Measurements from ENCODE around the gene CPA4.

CPA4 gene

DNA sequence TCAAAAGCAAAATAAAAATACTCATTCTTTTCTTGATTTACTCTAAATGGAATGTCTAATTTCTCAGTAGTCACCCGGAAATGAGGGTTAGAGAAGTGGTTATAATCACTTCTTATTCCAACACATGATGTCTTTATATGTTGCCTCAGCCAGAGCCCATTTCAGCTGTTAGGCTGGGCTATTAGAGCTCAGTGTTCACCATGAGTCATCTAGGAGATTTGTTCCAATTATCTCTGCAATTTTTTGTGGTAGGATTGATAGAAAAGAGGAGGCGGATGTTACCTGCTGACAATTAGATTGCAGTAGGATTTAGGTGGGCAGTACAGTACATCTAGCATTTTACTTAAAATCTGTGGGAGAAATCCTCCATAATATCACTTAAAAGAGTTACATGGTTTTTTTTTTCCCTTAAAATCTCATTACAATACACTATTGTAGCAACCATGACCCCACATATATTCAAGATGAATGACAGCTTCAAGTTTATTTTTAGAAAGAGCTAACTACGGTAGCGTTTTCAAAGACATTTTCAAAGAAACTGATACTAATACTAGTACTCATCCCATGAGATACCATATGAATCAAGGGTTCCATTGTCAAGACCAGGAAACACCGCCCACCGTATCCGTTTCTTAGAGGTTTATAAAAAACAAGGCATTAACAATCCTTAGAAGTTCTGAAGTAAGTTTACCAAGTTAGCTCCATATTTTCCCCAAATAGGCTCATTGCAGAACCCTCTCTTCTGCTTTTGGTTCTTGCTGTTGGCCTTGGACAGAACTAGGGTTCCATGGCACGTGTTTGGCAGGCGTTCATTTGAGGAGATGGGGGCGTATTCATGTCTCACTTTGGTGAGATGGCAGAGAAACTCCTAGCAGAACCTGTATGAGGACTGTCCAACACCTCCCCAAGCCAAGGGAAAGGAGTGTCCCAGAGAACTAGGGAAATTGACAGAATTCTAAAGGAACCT lies 15.9 kb upstream of the CPA4 start:
- TF ChIP-seq, protein P1, sequence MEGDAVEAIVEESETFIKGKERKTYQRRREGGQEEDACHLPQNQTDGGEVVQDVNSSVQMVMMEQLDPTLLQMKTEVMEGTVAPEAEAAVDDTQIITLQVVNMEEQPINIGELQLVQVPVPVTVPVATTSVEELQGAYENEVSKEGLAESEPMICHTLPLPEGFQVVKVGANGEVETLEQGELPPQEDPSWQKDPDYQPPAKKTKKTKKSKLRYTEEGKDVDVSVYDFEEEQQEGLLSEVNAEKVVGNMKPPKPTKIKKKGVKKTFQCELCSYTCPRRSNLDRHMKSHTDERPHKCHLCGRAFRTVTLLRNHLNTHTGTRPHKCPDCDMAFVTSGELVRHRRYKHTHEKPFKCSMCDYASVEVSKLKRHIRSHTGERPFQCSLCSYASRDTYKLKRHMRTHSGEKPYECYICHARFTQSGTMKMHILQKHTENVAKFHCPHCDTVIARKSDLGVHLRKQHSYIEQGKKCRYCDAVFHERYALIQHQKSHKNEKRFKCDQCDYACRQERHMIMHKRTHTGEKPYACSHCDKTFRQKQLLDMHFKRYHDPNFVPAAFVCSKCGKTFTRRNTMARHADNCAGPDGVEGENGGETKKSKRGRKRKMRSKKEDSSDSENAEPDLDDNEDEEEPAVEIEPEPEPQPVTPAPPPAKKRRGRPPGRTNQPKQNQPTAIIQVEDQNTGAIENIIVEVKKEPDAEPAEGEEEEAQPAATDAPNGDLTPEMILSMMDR (IDR thresholded peaks at IDR 0.05; ENCODE audit: insufficient read depth, low read length), result no peak
- no peak for TF ChIP-seq POLR2AphosphoS5 (IDR thresholded peaks at IDR 0.05; ENCODE audit: low read depth)
- TF ChIP-seq REST (IDR thresholded peaks at IDR 0.05; ENCODE audit: insufficient replicate concordance, low read depth), result no peak
- TF ChIP-seq GABPA (IDR thresholded peaks at IDR 0.05; ENCODE audit: low read depth), result no peak
- TF ChIP-seq SPI1 (IDR thresholded peaks at IDR 0.05; ENCODE audit: borderline replicate concordance, low read depth), result no peak
- Histone ChIP-seq H3K4me3 (replicated peaks; ENCODE audit: insufficient read depth, low read length) (no peak overlapping the region), H3K27me3 (ENCODE audit: insufficient read depth, poor library complexity, severe bottlenecking) (peaks cover 5% of the 10 kb centered on the region), H3K27ac (replicated peaks) (no peak overlapping the region)
- no peak for DNase-seq (ENCODE audit: low read depth in 1 of 2, low spot score in 1 of 2)

- Histone ChIP-seq H3K27ac (replicated peaks) (no peak overlapping the region), H3K27me3 (ENCODE audit: insufficient read depth, poor library complexity, severe bottlenecking) (peaks cover 5% of the 10 kb centered on the region), H3K4me3 (replicated peaks; ENCODE audit: insufficient read depth, low read length) (no peak overlapping the region)
- DNase-seq (ENCODE audit: low read depth in 1 of 2, low spot score in 1 of 2), result no peak
- no peak for TF ChIP-seq GABPA (IDR thresholded peaks at IDR 0.05; ENCODE audit: low read depth)
- TF ChIP-seq, protein P1 (IDR thresholded peaks at IDR 0.05; ENCODE audit: insufficient read depth, low read length), result no peak
- TF ChIP-seq POLR2AphosphoS5 (IDR thresholded peaks at IDR 0.05; ENCODE audit: low read depth), result no peak
- no peak for TF ChIP-seq SPI1 (IDR thresholded peaks at IDR 0.05; ENCODE audit: borderline replicate concordance, low read depth)
- TF ChIP-seq REST (IDR thresholded peaks at IDR 0.05; ENCODE audit: insufficient replicate concordance, low read depth), result no peak
Observed at GRCh38 chr7:130277763-130278643, 15.0 kb upstream of the CPA4 start.

- no peak overlapping the region for H3K4me3 ChIP-seq (replicated peaks; ENCODE audit: insufficient read depth, low read length)
- no peak overlapping the region for H3K27ac ChIP-seq (replicated peaks)
- no peak for DNase-seq (ENCODE audit: low read depth in 1 of 2, low spot score in 1 of 2)
Observed at GRCh38 chr7:130278860-130279259, 14.1 kb upstream of the CPA4 start.

More at GRCh38 chr7:130278860-130279259, 14.1 kb upstream of the CPA4 start:
- TF ChIP-seq REST (IDR thresholded peaks at IDR 0.05; ENCODE audit: insufficient replicate concordance, low read depth) (no peak), GABPA (IDR thresholded peaks at IDR 0.05; ENCODE audit: low read depth) (no peak)
- peaks cover 5% of the 10 kb centered on the region for H3K27me3 ChIP-seq (ENCODE audit: insufficient read depth, poor library complexity, severe bottlenecking)
